GM13976 (cell line): Measurements from ENCODE around the gene CFB.
"Not testable (repeated sequence)": the region's sequence is repeated elsewhere in the genome, so short reads cannot be mapped to it uniquely, and the experiment has no call there.

Experiments
- DNase-seq: peaks from one replicate; pipeline ENCODE4 v3.0.0; 2012; ENCODE audit warnings: low spot score
- CTCF ChIP-seq: IDR thresholded peaks from 2 replicates; pipeline ENCODE4 v1.5.1; 2012; ENCODE audit warnings: borderline replicate concordance, mild to moderate bottlenecking; ENCODE audit not compliant: insufficient read depth; ENCODE audit errors: extremely low read depth, missing control alignments, control extremely low read depth
- in situ Hi-C: fragments of 300-500 bp; cut with MboI; formaldehyde crosslinking; loops from one replicate; pipeline ENCODE4 v1.12.0; 2022; ENCODE audit warnings: low sequenced_read_pairs, mixed read lengths, inconsistent platforms; ENCODE audit not compliant: unreplicated experiment

The CFB gene

GRCh38 chr6:31906122-31906521 is 39.8 kb upstream of the CFB start:
- TF ChIP-seq CTCF = no peak
- DNase-seq = no peak
- in situ Hi-C loops = no loop called here

DNA sequence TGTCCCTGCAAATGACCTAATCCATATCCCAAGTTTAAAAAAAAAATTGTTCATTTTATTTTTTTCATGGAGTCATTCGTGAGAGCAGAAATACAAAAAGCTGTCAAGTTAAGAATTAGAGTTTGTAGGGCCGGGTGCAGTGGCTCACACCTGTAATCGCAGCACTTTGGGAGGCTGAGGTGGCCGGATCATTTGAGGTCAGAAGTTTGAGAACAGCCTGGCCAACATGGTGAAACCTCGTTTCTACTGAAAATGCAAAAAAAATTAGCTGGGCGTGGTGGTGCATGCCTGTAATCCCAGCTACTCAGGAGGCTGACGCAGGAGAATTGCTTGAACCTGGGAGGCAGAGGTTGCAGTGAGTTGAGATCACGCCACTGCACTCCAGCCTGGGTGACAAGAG is 39.2 kb upstream of the CFB start:
- DNase-seq, in situ Hi-C loops: not testable (repeated sequence)

DNA sequence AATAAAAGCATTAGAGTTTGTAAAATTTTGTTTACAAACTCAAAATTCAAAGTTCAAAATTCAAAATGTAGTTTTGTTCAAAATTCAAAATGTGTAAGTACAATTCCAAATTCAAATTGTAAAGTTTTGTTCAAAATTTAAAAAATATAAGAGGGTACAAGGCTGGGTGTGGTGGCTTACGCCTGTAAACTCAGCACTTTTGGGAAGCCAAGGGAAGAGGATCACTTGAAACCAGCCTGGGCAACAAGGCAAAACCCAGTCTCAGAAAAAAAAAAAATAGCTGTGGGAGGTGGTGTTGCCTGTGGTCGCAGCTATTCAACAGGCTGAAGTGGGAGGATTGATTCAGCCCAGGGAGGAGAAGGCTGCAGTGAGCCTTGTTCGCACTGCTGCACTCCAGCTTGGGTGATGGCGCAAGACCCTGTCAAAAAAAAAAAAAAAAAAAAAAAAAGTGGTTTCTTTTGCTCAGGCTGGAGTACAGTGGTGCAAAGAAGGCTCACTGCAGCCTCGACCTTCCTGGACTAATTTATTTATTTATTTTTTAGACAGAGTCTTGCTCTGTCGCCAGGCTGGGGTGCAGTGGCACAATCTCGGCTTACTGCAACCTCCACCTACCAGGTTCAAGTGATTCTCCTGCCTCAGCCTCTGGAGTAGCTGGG is 38.6 kb upstream of the CFB start:
- in situ Hi-C loops = no loop called here
- no peak for DNase-seq
- no peak for TF ChIP-seq CTCF

DNA sequence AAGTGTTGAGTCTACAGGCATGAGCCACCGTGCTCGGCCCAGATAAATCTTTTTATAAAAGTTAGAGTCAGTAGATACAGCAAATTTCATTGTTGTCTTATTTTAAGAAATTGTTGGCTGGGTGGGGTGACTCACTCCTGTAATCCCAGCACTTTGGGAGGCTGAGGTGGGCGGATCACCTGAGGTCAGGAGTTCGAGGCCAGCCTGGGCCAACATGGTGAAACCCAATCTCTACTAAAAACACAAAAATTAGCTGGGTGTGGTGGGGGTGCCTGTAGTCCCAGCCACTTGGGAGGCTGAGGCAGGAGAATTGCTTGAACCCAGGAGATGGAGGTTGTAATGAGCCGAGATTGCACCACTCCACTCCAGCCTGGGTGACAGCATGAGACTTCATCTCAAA is 37.6 kb upstream of the CFB start:
- in situ Hi-C loops, DNase-seq: not testable (repeated sequence)

GRCh38 chr6:31908791-31909190 is 37.1 kb upstream of the CFB start:
- in situ Hi-C loops = no loop called here
- DNase-seq = peak; percentile 68
- TF ChIP-seq CTCF = no peak

DNA sequence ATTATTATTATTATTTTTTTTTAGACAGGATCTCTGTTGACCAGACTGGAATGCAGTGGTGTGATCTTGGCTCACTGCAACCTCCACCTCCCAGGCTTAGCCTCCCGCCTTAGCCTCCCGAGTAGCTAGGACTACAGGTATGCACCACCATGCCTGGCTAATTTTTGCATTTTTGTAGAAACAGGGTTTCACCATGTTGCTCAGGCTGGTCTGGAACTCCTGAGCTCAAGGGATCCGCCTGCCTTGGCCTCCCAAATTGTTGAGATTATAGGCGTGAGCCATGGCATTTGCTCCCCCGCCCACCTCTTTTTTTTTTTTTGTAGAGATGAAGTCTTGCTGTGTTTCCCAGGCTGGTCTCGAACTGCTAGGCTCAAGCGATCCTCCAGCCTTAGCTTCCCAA is 36.6 kb upstream of the CFB start:
- DNase-seq, in situ Hi-C loops: not testable (repeated sequence)

GRCh38 chr6:31911826-31912585 is 33.9 kb upstream of the CFB start:
- TF ChIP-seq CTCF = no peak
- in situ Hi-C loops = no loop called here
- no peak for DNase-seq

- no peak for DNase-seq
- no peak for TF ChIP-seq CTCF
- in situ Hi-C loops = no loop called here
Measured at GRCh38 chr6:31915351-31915750, 30.5 kb upstream of the CFB start.
